HL-60 (cell line): Measurements from ENCODE around the gene ADARB1.

Experiments
- GABPA ChIP-seq: IDR thresholded peaks from 2 replicates; pipeline ENCODE4 v1.6.1; 2012; ENCODE audit warnings: low read depth
- POLR2AphosphoS5 ChIP-seq: IDR thresholded peaks from 2 replicates; pipeline ENCODE4 v1.6.1; 2012; ENCODE audit warnings: low read depth
- TF ChIP-seq, protein P1 (sequence below): IDR thresholded peaks from one replicate; pipeline ENCODE4 v1.5.1; 2011; ENCODE audit warnings: low read length, control low read depth, inconsistent platforms; ENCODE audit not compliant: insufficient read depth
- TF ChIP-seq, protein P2 (sequence below): IDR thresholded peaks from 2 replicates; pipeline ENCODE4 v1.6.1; 2012; ENCODE audit warnings: low read depth; ENCODE audit not compliant: insufficient replicate concordance

DNA sequence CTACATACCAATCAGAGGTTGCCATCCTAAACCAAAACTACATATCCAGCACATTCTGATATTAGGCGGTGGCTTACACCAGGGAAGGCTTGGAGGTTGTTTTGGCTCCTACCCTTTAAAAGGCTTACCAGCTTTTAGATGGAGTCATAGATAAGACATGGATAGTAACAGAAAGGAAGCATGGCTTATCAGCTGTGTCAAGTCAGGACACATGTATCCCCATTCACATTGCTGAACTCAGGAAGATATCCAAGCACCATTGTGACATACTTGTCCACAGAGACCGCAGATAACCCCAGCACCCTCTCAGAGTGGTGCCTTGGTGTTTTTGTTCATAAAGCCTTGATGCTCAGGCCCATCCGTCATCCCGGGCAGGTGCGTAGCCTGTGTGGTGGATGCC, 39.7 kb downstream of the ADARB1 start:
- TF ChIP-seq, protein P1, sequence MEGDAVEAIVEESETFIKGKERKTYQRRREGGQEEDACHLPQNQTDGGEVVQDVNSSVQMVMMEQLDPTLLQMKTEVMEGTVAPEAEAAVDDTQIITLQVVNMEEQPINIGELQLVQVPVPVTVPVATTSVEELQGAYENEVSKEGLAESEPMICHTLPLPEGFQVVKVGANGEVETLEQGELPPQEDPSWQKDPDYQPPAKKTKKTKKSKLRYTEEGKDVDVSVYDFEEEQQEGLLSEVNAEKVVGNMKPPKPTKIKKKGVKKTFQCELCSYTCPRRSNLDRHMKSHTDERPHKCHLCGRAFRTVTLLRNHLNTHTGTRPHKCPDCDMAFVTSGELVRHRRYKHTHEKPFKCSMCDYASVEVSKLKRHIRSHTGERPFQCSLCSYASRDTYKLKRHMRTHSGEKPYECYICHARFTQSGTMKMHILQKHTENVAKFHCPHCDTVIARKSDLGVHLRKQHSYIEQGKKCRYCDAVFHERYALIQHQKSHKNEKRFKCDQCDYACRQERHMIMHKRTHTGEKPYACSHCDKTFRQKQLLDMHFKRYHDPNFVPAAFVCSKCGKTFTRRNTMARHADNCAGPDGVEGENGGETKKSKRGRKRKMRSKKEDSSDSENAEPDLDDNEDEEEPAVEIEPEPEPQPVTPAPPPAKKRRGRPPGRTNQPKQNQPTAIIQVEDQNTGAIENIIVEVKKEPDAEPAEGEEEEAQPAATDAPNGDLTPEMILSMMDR, result no peak
- TF ChIP-seq GABPA, result no peak
- no peak for TF ChIP-seq POLR2AphosphoS5
- TF ChIP-seq, protein P2, sequence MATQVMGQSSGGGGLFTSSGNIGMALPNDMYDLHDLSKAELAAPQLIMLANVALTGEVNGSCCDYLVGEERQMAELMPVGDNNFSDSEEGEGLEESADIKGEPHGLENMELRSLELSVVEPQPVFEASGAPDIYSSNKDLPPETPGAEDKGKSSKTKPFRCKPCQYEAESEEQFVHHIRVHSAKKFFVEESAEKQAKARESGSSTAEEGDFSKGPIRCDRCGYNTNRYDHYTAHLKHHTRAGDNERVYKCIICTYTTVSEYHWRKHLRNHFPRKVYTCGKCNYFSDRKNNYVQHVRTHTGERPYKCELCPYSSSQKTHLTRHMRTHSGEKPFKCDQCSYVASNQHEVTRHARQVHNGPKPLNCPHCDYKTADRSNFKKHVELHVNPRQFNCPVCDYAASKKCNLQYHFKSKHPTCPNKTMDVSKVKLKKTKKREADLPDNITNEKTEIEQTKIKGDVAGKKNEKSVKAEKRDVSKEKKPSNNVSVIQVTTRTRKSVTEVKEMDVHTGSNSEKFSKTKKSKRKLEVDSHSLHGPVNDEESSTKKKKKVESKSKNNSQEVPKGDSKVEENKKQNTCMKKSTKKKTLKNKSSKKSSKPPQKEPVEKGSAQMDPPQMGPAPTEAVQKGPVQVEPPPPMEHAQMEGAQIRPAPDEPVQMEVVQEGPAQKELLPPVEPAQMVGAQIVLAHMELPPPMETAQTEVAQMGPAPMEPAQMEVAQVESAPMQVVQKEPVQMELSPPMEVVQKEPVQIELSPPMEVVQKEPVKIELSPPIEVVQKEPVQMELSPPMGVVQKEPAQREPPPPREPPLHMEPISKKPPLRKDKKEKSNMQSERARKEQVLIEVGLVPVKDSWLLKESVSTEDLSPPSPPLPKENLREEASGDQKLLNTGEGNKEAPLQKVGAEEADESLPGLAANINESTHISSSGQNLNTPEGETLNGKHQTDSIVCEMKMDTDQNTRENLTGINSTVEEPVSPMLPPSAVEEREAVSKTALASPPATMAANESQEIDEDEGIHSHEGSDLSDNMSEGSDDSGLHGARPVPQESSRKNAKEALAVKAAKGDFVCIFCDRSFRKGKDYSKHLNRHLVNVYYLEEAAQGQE, result no peak
